ENCODE data around the gene ZNF148.

Gene ZNF148

DNA sequence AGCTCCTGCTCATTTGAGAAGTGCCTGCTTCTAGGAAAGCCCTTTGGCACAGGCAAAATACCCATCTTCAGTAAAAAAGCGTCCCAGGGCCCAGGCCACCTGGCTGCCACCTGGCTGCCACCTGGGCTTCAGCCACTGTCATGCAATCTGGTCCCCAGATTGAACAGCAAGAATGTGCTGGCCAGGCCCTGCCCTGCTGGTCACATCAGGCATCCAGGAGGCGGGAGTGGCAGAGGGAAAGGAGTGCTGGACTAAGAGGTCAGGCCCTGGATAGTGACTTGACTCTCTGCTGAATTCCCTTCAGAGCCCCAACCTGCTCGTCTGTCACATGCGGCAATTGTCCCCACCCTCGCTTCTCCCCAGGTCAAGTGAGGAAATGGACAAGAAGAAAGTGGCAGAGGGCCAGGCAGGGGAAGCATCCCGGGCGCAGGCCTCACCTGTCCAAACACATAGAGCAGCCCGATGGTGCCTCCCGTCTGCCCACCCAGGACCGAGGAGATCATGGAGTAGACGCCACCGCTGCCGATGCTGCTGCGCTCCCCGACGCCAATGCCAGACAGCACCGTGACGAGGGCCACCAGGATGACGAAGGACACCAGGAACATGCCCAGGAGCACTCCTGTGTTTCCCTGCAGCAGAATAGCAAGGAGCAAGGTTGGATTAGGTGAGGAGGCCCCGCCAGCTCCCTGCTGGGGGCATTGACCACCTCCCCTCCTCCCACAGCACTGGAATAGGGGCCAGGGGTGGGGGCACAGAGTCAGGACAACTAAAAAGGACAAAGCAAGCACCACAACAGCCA is 188.1 kb downstream of the ZNF148 start:
- no peak for DNase-seq

DNA sequence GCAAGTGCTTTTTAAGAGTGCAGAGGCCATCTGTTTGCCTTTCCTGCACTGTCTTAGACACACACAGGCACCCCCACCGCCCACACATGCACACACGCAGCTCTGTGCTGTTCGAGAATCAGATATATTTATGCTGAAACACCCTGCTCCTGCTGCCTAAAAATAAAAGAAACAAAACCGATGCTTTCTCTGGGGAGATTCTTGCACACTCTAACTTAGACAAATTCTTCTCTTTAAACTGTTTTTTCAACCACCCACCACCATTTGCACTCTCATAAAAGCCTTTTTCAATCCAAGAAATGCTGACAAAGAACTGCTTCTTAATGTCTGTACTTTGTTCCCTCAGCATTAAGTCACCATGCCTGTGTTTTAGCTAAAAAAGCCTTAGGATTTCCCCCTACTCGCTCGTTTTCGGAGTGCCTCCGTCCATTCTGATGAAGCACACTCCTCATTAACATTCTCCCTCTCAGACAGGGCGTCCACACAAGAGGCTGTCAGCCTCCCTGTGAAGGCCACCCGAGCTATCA is 188.8 kb downstream of the ZNF148 start:
- no peak for DNase-seq

DNA sequence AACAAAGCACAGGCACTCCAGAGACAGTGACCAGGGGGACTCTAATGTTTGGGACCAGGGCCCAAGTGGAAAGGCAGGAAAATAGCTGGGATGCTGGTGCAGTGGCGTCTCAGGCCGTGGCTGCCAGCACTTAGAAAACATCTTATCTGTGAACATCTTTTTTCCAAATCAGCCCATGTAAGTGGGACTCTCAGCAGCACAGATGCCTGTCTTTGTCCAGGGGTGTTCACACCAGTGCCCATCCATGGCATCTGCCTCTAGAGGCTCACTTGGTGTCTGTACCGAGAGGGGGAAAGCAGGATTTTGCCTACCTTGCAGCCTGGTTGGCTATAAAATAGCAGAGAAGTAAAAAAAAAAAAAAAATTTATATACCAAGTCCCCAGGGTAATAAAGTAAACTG is 189.3 kb downstream of the ZNF148 start:
- no peak for DNase-seq

DNA sequence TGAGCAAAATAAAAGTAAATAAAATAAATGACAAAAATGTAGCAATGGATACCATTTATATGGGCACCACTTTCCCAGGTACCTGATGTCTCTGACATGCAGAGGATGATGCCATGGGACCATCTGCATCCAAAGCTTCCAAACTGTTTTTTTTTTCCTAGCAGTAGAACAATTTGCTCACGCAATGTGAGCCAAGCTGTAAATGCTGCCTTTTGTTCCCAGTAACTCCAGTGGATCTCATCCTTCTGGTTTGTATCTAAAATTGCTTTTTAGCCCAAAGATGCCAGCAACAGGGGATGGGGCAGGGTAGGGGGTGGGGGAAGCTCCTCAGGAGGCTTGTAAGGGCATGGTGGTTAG is 195.3 kb downstream of the ZNF148 start:
- no peak for DNase-seq

GRCh38 chr3:125179143-125179883 is 195.8 kb downstream of the ZNF148 start:
- DNase-seq: no peak

GRCh38 chr3:125177746-125178145 is 197.4 kb downstream of the ZNF148 start:
- no peak for DNase-seq

Measured in activated gamma-delta T cell treated with Interleukin-2 at 50 U/mL for 16 hours (primary cell).